ENCODE results near the gene SPDYE16. TPM values are rescaled to one million over a fixed set of nuclear protein-coding genes. Genes with fewer than 3 reads are reported as not detected.
"Not testable (repeated sequence)": the region's sequence is repeated elsewhere in the genome, so short reads cannot be mapped to it uniquely, and the experiment has no call there.

Gene SPDYE16
- total RNA-seq, 1 donor, result 0.36 TPM

DNA sequence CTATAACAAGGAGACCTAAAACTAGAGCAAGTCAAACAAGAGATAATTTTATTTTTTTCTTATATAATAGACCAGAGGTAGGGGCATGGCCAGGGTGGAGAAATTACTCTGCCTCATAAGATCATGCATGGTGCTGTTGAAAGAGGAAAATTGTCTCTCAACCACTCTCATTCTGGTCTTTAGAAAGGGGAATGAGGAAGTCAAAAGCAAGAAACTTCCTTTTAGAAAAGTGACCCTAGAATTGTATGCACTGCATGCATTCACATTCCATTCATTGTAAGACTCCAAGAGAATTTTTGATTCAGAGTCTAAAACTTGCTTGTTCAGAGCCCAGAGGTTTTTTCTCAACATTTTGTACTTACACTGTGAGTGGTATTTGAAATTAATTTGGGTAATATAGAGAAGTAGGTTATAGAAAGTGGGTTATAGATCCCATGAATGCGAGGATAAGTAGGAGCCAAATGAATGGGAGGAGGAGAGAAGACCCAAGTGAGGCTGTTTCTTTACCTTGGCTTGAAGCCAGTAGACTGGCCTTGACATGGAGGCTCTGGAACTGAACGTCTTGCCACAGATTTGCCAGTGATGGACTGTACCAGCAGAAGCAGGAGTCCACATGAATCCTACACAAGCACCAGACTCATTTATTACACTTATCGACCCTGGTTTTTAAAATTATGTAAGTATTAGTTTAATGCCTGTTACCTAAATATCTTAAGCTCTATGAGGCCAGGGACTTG is 33.0 kb upstream of the SPDYE16 start:
- H3K27me3 ChIP-seq (ENCODE audit: insufficient read depth, low read length); H2AFZ ChIP-seq (ENCODE audit: low read length); H3K36me3 ChIP-seq (ENCODE audit: insufficient read depth, low read length); H4K20me1 ChIP-seq (ENCODE audit: insufficient read depth, low read length); H3K27ac ChIP-seq (ENCODE audit: low read depth, low read length); H3K4me2 ChIP-seq (ENCODE audit: insufficient read depth, low read length); H3K4me3 ChIP-seq (ENCODE audit: insufficient read depth, low read length); H3K9me3 ChIP-seq (ENCODE audit: low read depth, low read length); DNase-seq (ENCODE audit: insufficient read length, low spot score, missing footprints): not testable (repeated sequence)
- H3K79me2 ChIP-seq (ENCODE audit: insufficient read depth, low read length), result peaks cover 31% of the 10 kb centered on the region
- H3K4me1 ChIP-seq (ENCODE audit: insufficient read depth, low read length), result peaks cover 13% of the 10 kb centered on the region

DNA sequence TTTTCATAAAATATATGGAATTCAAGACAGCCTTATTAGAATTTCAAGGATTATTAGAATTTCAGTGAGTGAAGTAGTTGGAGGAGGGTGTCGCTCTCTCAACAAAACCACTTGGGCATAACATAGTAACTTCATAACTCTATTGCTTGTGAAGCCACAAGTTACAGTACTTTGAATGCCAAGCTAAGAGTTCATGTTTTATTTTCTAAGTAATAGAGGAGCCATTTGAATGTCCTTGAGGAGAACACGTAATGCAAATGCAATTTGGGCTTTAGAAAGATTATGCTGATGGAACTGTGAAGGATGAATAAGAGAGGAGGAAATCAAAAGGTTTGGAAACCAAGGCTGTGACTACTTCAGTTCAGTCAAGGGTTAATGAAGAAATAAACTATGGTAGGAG is 32.3 kb upstream of the SPDYE16 start:
- H4K20me1 ChIP-seq (ENCODE audit: insufficient read depth, low read length); DNase-seq (ENCODE audit: insufficient read length, low spot score, missing footprints); H3K9me3 ChIP-seq (ENCODE audit: low read depth, low read length): not testable (repeated sequence)

DNA sequence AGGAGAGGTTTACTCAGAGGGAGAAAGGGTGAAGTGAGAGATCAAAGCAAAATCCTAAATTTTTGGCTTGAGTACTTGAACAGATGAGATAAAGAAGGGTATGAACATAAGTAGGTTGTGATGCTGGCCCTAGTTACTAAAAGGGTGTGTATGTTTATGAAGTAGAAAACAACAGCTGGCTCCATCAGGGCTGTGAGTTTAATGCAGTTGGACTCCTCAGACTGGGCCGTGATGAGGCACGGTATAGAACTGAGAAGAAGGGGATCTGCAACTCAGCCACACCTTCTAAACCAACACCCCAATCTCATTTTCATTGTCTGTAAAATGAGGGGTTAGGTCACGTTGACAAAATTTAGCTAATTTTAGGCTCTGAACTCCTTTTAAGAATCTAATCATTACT is 29.2 kb upstream of the SPDYE16 start:
- not testable (repeated sequence) for H3K27me3 ChIP-seq (ENCODE audit: insufficient read depth, low read length); H3K4me3 ChIP-seq (ENCODE audit: insufficient read depth, low read length); H3K9me3 ChIP-seq (ENCODE audit: low read depth, low read length); H3K36me3 ChIP-seq (ENCODE audit: insufficient read depth, low read length); H3K4me2 ChIP-seq (ENCODE audit: insufficient read depth, low read length); H2AFZ ChIP-seq (ENCODE audit: low read length); DNase-seq (ENCODE audit: insufficient read length, low spot score, missing footprints); H3K27ac ChIP-seq (ENCODE audit: low read depth, low read length)
- Histone ChIP-seq H3K79me2 (ENCODE audit: insufficient read depth, low read length) (peaks cover 31% of the 10 kb centered on the region), H3K4me1 (ENCODE audit: insufficient read depth, low read length) (peaks cover 14% of the 10 kb centered on the region), H4K20me1 (ENCODE audit: insufficient read depth, low read length) (peaks cover 13% of the 10 kb centered on the region)

More for the DNA sequence above, 32.3 kb upstream of the SPDYE16 start:
- H3K4me3 ChIP-seq (ENCODE audit: insufficient read depth, low read length); H3K4me2 ChIP-seq (ENCODE audit: insufficient read depth, low read length); H2AFZ ChIP-seq (ENCODE audit: low read length); H3K27ac ChIP-seq (ENCODE audit: low read depth, low read length); H3K36me3 ChIP-seq (ENCODE audit: insufficient read depth, low read length); H3K27me3 ChIP-seq (ENCODE audit: insufficient read depth, low read length): not testable (repeated sequence)
- peaks cover 14% of the 10 kb centered on the region for H3K4me1 ChIP-seq (ENCODE audit: insufficient read depth, low read length)
- peaks cover 31% of the 10 kb centered on the region for H3K79me2 ChIP-seq (ENCODE audit: insufficient read depth, low read length)

DNA sequence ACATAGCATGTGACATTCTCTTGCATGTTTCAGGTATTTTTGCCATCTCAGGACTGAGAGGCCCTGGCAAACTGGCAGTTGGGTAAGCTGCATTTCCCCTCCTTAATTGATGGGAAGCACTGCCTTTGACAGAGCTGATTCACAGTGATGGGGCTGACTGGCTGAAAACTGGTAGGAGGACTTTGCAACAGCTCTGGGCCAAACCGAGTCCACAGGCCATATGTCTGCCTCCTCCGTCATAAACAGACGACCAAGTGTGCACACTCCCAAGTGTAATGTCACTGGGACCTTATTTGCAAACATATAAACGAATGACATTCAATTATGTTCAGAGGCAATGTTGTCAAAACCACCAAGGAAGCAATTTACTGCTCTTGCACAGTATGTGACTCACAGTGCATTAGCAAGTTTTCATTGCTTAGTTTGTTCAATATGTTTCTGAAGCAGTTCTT is 27.3 kb upstream of the SPDYE16 start:
- peak overlapping the region; percentile 58 for H3K27ac ChIP-seq (ENCODE audit: low read depth, low read length)
- peak overlapping the region; percentile 4 for H3K4me2 ChIP-seq (ENCODE audit: insufficient read depth, low read length)
- H3K4me3 ChIP-seq (ENCODE audit: insufficient read depth, low read length); DNase-seq (ENCODE audit: insufficient read length, low spot score, missing footprints); H2AFZ ChIP-seq (ENCODE audit: low read length); H3K36me3 ChIP-seq (ENCODE audit: insufficient read depth, low read length); H3K9me3 ChIP-seq (ENCODE audit: low read depth, low read length); H3K27me3 ChIP-seq (ENCODE audit: insufficient read depth, low read length): not testable (repeated sequence)
- H3K4me1 ChIP-seq (ENCODE audit: insufficient read depth, low read length), result peaks cover 14% of the 10 kb centered on the region
- H3K79me2 ChIP-seq (ENCODE audit: insufficient read depth, low read length), result peaks cover 31% of the 10 kb centered on the region
- peaks cover 13% of the 10 kb centered on the region for H4K20me1 ChIP-seq (ENCODE audit: insufficient read depth, low read length)

DNA sequence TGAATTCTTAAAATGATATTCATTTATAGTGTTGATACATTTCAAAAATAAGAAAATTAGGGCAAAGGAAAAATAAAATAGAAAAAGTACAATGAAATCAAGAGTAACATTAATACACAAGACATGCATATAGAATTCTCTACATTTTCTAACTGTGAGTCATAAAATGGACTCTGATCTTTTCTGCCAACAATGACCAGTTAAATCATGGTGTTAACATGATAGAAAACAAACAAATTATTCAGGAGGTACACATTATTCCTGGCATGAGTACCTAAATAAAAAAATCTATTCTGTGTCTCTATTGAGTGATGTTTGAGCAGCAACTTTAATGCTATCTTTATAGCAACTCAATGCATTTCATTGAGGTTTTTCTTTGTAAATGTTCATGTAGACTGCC is 25.6 kb upstream of the SPDYE16 start:
- not testable (repeated sequence) for H3K27me3 ChIP-seq (ENCODE audit: insufficient read depth, low read length); H3K4me3 ChIP-seq (ENCODE audit: insufficient read depth, low read length); H3K36me3 ChIP-seq (ENCODE audit: insufficient read depth, low read length); DNase-seq (ENCODE audit: insufficient read length, low spot score, missing footprints); H3K27ac ChIP-seq (ENCODE audit: low read depth, low read length); H2AFZ ChIP-seq (ENCODE audit: low read length); H3K4me2 ChIP-seq (ENCODE audit: insufficient read depth, low read length); H3K9me3 ChIP-seq (ENCODE audit: low read depth, low read length)
- Histone ChIP-seq H3K79me2 (ENCODE audit: insufficient read depth, low read length) (peaks cover 33% of the 10 kb centered on the region), H4K20me1 (ENCODE audit: insufficient read depth, low read length) (peaks cover 13% of the 10 kb centered on the region), H3K4me1 (ENCODE audit: insufficient read depth, low read length) (peaks cover 14% of the 10 kb centered on the region)

DNA sequence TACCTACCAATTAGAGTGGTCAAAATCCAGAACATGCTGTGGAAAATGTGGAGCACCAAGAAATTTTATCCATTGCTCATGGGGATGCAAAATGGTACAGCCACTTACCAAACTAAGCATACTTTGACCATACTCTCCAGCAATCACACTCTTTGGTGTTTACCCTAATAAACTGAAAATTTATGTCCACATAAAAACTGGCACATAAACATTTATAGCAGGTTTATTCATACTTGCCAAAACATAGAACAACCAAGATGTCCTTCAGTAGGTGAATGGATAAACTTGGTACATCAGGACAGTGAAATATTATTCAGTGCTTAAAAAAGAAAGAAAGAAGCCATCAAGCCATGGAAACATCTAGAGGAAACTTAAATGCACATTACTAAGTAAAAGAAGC is 24.7 kb upstream of the SPDYE16 start:
- H3K27ac ChIP-seq (ENCODE audit: low read depth, low read length); H3K4me2 ChIP-seq (ENCODE audit: insufficient read depth, low read length); H3K36me3 ChIP-seq (ENCODE audit: insufficient read depth, low read length); H3K27me3 ChIP-seq (ENCODE audit: insufficient read depth, low read length); H3K9me3 ChIP-seq (ENCODE audit: low read depth, low read length); H2AFZ ChIP-seq (ENCODE audit: low read length); DNase-seq (ENCODE audit: insufficient read length, low spot score, missing footprints); H3K4me3 ChIP-seq (ENCODE audit: insufficient read depth, low read length): not testable (repeated sequence)
- Histone ChIP-seq H3K79me2 (ENCODE audit: insufficient read depth, low read length) (peaks cover 28% of the 10 kb centered on the region), H3K4me1 (ENCODE audit: insufficient read depth, low read length) (peaks cover 12% of the 10 kb centered on the region), H4K20me1 (ENCODE audit: insufficient read depth, low read length) (peaks cover 12% of the 10 kb centered on the region)

DNA sequence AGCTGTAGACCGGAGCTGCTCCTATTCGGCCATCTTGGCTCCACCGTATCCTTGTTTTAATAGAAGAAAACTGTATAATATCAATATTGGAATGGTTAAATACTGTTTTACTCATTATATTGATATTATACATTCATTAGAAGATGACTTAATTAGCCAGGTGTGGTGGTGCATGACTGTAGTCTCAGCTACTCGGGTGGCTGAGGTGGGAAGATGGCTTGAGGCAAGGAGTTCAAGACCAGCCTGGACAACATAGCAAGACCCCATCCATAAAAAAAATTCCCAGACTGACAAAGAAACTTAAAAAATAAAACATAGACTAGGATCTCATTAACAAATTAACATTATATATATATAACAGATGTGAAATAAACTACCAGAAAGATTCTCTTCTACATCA is 24.2 kb upstream of the SPDYE16 start:
- H3K9me3 ChIP-seq (ENCODE audit: low read depth, low read length); H3K27me3 ChIP-seq (ENCODE audit: insufficient read depth, low read length); H2AFZ ChIP-seq (ENCODE audit: low read length); H3K27ac ChIP-seq (ENCODE audit: low read depth, low read length); H4K20me1 ChIP-seq (ENCODE audit: insufficient read depth, low read length); DNase-seq (ENCODE audit: insufficient read length, low spot score, missing footprints); H3K36me3 ChIP-seq (ENCODE audit: insufficient read depth, low read length); H3K4me3 ChIP-seq (ENCODE audit: insufficient read depth, low read length); H3K4me1 ChIP-seq (ENCODE audit: insufficient read depth, low read length); H3K4me2 ChIP-seq (ENCODE audit: insufficient read depth, low read length): not testable (repeated sequence)
- peaks cover 23% of the 10 kb centered on the region for H3K79me2 ChIP-seq (ENCODE audit: insufficient read depth, low read length)

DNA sequence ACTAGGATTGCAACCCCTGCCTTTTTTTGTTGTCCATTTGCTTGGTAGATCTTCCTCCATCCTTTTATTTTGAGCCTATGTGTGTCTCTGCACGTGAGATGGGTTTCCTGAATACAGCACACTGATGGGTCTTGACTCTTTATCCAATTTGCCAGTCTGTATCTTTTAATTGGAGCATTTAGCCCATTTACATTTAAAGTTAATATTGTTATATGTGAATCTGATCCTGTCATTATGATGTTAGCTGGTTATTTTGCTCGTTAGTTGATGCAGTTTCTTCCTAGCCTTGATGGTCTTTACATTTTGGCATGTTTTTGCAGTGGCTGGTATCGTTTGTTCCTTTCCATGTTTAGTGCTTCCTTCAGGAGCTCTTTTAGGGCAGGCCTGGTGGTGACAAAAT is 21.9 kb upstream of the SPDYE16 start:
- H3K79me2 ChIP-seq (ENCODE audit: insufficient read depth, low read length), result peaks cover 28% of the 10 kb centered on the region
- not testable (repeated sequence) for DNase-seq (ENCODE audit: insufficient read length, low spot score, missing footprints); H3K9me3 ChIP-seq (ENCODE audit: low read depth, low read length); H3K4me2 ChIP-seq (ENCODE audit: insufficient read depth, low read length); H2AFZ ChIP-seq (ENCODE audit: low read length); H3K36me3 ChIP-seq (ENCODE audit: insufficient read depth, low read length); H3K27me3 ChIP-seq (ENCODE audit: insufficient read depth, low read length); H3K4me3 ChIP-seq (ENCODE audit: insufficient read depth, low read length); H3K27ac ChIP-seq (ENCODE audit: low read depth, low read length); H4K20me1 ChIP-seq (ENCODE audit: insufficient read depth, low read length); H3K4me1 ChIP-seq (ENCODE audit: insufficient read depth, low read length)

DNA sequence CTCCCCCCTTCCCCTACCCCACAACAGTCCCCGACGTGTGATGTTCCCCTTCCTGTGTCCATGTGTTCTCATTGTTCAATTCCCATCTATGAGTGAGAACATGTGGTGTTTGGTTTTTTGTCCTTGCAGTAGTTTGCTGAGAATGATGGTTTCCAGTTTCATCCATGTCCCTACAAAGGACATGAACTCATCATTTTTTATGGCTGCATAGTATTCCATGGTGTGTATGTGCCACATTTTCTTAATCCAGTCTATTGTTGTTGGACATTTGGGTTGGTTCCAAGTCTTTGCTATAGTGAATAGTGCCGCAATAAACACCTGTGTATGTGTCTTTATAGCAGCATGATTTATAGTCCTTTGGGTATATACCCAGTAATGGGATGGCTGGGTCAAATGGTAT is 18.2 kb upstream of the SPDYE16 start:
- not testable (repeated sequence) for H3K27ac ChIP-seq (ENCODE audit: low read depth, low read length); DNase-seq (ENCODE audit: insufficient read length, low spot score, missing footprints); H3K4me2 ChIP-seq (ENCODE audit: insufficient read depth, low read length); H3K9me3 ChIP-seq (ENCODE audit: low read depth, low read length); H3K27me3 ChIP-seq (ENCODE audit: insufficient read depth, low read length); H4K20me1 ChIP-seq (ENCODE audit: insufficient read depth, low read length); H3K4me3 ChIP-seq (ENCODE audit: insufficient read depth, low read length); H3K36me3 ChIP-seq (ENCODE audit: insufficient read depth, low read length); H3K4me1 ChIP-seq (ENCODE audit: insufficient read depth, low read length); H2AFZ ChIP-seq (ENCODE audit: low read length)
- peaks cover 40% of the 10 kb centered on the region for H3K79me2 ChIP-seq (ENCODE audit: insufficient read depth, low read length)

All from osteoblast (primary cell).